SK-N-SH (cell line): ENCODE data around the gene ASMTL.

Source experiments
- CTCF ChIP-seq: fragments of 200-600 bp; sonication (generic); IDR thresholded peaks from 2 replicates; pipeline ENCODE4 v1.6.1; 2017; ENCODE audit warnings: antibody characterized with exemption, mild to moderate bottlenecking, moderate library complexity
- EZH2phosphoT487 ChIP-seq: fragments of 200-600 bp; sonication (generic); IDR thresholded peaks from 2 replicates; pipeline ENCODE4 v1.6.1; 2017; ENCODE audit warnings: low read depth, mixed run types, mild to moderate bottlenecking, antibody characterized with exemption, moderate library complexity, borderline replicate concordance
- USF1 ChIP-seq: IDR thresholded peaks from 2 replicates; pipeline ENCODE4 v1.4.0; 2012; ENCODE audit warnings: low read depth, borderline replicate concordance

GRCh38 chrX:1466971-1467561 is 14.4 kb upstream of the ASMTL start:
- TF ChIP-seq CTCF (no peak), EZH2phosphoT487 (no peak), USF1 (no peak)
